Measurements from ENCODE around the gene PIANP. TPM values are rescaled to one million over a fixed set of nuclear protein-coding genes. Genes with fewer than 3 reads are reported as not detected.

The PIANP gene
- total RNA-seq, 1 donor from 2014 or later, result 0.20 TPM

- DNase-seq (no peak), ATAC-seq (no peak)
- TF ChIP-seq CTCF (IDR thresholded peaks at IDR 0.05), result no peak
- Histone ChIP-seq H3K9me3 (no peaks in the 10 kb centered on the region), H3K27me3 (no peaks in the 10 kb centered on the region), H3K27ac (no peak overlapping the region), H3K36me3 (peaks cover 11% of the 10 kb centered on the region), H3K4me3 (no peak overlapping the region), H3K4me1 (no peaks in the 10 kb centered on the region)
- intact Hi-C loops (cut with DNase I), result loop anchor here (10.0 kb wide), 1 partner anchor 88 kb away; the partner anchor contains the start of genes GPR162 and P3H3
Measured at GRCh38 chr12:6736754-6737153, 36.1 kb upstream of the PIANP start.

- Histone ChIP-seq H3K36me3 (peaks cover 22% of the 10 kb centered on the region), H3K27ac (no peak overlapping the region), H3K4me3 (no peak overlapping the region), H3K4me1 (no peaks in the 10 kb centered on the region), H3K27me3 (no peaks in the 10 kb centered on the region), H3K9me3 (no peaks in the 10 kb centered on the region)
- peak; percentile 94 for ATAC-seq
- intact Hi-C loops (cut with DNase I), result loop anchor here (10.0 kb wide), 1 partner anchor 89 kb away; the partner anchor contains the start of genes GPR162 and P3H3
- peak; percentile 77 for TF ChIP-seq CTCF (IDR thresholded peaks at IDR 0.05)
- peak; percentile 83 for DNase-seq
Measured at GRCh38 chr12:6735448-6736191, 35.0 kb upstream of the PIANP start.

GRCh38 chr12:6734506-6735387, 34.1 kb upstream of the PIANP start:
- Histone ChIP-seq H3K4me3 (no peak overlapping the region), H3K9me3 (no peaks in the 10 kb centered on the region), H3K36me3 (peaks cover 30% of the 10 kb centered on the region), H3K27ac (peak overlapping the region; percentile 15), H3K4me1 (no peaks in the 10 kb centered on the region), H3K27me3 (no peaks in the 10 kb centered on the region)
- ATAC-seq (no peak), DNase-seq (no peak)
- TF ChIP-seq CTCF (IDR thresholded peaks at IDR 0.05), result no peak
- intact Hi-C loops (cut with DNase I), result loop anchor here (10.0 kb wide), 1 partner anchor 90 kb away; the partner anchor contains the start of genes GPR162 and P3H3

GRCh38 chr12:6730169-6730568, 29.6 kb upstream of the PIANP start:
- peaks cover 54% of the 10 kb centered on the region for H3K36me3 ChIP-seq
- intact Hi-C loops (cut with DNase I), result loop anchor here (10.0 kb wide), 1 partner anchor 95 kb away; the partner anchor contains the start of genes GPR162 and P3H3
- no peak for TF ChIP-seq CTCF (IDR thresholded peaks at IDR 0.05)

GRCh38 chr12:6729186-6729585, 28.6 kb upstream of the PIANP start:
- H3K36me3 ChIP-seq, result peaks cover 44% of the 10 kb centered on the region
- H3K9me3 ChIP-seq, result no peaks in the 10 kb centered on the region
- intact Hi-C loops (cut with DNase I), result no loop called here
- H3K4me1 ChIP-seq, result peaks cover 10% of the 10 kb centered on the region
- DNase-seq, result no peak
- no peak for TF ChIP-seq CTCF (IDR thresholded peaks at IDR 0.05)
- H3K27ac ChIP-seq, result no peak overlapping the region
- ATAC-seq, result no peak
- no peak overlapping the region for H3K4me3 ChIP-seq
- no peaks in the 10 kb centered on the region for H3K27me3 ChIP-seq

More at GRCh38 chr12:6730169-6730568, 29.6 kb upstream of the PIANP start:
- no peak overlapping the region for H3K27ac ChIP-seq
- H3K4me1 ChIP-seq, result peaks cover 2% of the 10 kb centered on the region
- H3K9me3 ChIP-seq, result no peaks in the 10 kb centered on the region
- H3K27me3 ChIP-seq, result no peaks in the 10 kb centered on the region
- H3K4me3 ChIP-seq, result no peak overlapping the region
- no peak for DNase-seq
- no peak for ATAC-seq
